ENCODE results near the gene KIF26A. TPM values are rescaled to one million over a fixed set of nuclear protein-coding genes. Genes with fewer than 3 reads are reported as not detected.

KIF26A gene
- total RNA-seq, 1 experiment from 2014 or later = not detected

- no peak for DNase-seq (ENCODE audit: low read depth)
- in situ Hi-C loops (cut with HindIII; ENCODE audit: low pct_unique_long_range_greater_than_20kb, low sequenced_read_pairs) = no loop called here
Observed at GRCh38 chr14:104110491-104111209, 27.7 kb upstream of the KIF26A start.

- in situ Hi-C loops (cut with HindIII; ENCODE audit: low pct_unique_long_range_greater_than_20kb, low sequenced_read_pairs) = no loop called here
- DNase-seq (ENCODE audit: low read depth) = no peak
Observed at GRCh38 chr14:104111301-104112112, 26.9 kb upstream of the KIF26A start.

GRCh38 chr14:104112113-104112505, 26.3 kb upstream of the KIF26A start:
- in situ Hi-C loops (cut with HindIII; ENCODE audit: low pct_unique_long_range_greater_than_20kb, low sequenced_read_pairs) = no loop called here
- no peak for DNase-seq (ENCODE audit: low read depth)

GRCh38 chr14:104112609-104113571, 25.5 kb upstream of the KIF26A start:
- in situ Hi-C loops (cut with HindIII; ENCODE audit: low pct_unique_long_range_greater_than_20kb, low sequenced_read_pairs) = no loop called here
- DNase-seq (ENCODE audit: low read depth) = no peak

- DNase-seq (ENCODE audit: low read depth) = no peak
- in situ Hi-C loops (cut with HindIII; ENCODE audit: low pct_unique_long_range_greater_than_20kb, low sequenced_read_pairs) = no loop called here
Observed at GRCh38 chr14:104113631-104114420, 24.6 kb upstream of the KIF26A start.

GRCh38 chr14:104114421-104115130, 23.8 kb upstream of the KIF26A start:
- DNase-seq (ENCODE audit: low read depth) = no peak
- in situ Hi-C loops (cut with HindIII; ENCODE audit: low pct_unique_long_range_greater_than_20kb, low sequenced_read_pairs) = no loop called here

GRCh38 chr14:104115131-104115600, 23.2 kb upstream of the KIF26A start:
- DNase-seq (ENCODE audit: low read depth) = no peak
- in situ Hi-C loops (cut with HindIII; ENCODE audit: low pct_unique_long_range_greater_than_20kb, low sequenced_read_pairs) = no loop called here

GRCh38 chr14:104115691-104116287, 22.6 kb upstream of the KIF26A start:
- DNase-seq (ENCODE audit: low read depth) = no peak
- in situ Hi-C loops (cut with HindIII; ENCODE audit: low pct_unique_long_range_greater_than_20kb, low sequenced_read_pairs) = no loop called here

GRCh38 chr14:104116288-104116755, 22.1 kb upstream of the KIF26A start:
- in situ Hi-C loops (cut with HindIII; ENCODE audit: low pct_unique_long_range_greater_than_20kb, low sequenced_read_pairs) = no loop called here
- DNase-seq (ENCODE audit: low read depth) = no peak

GRCh38 chr14:104116756-104117340, 21.5 kb upstream of the KIF26A start:
- no peak for DNase-seq (ENCODE audit: low read depth)
- in situ Hi-C loops (cut with HindIII; ENCODE audit: low pct_unique_long_range_greater_than_20kb, low sequenced_read_pairs) = no loop called here

- in situ Hi-C loops (cut with HindIII; ENCODE audit: low pct_unique_long_range_greater_than_20kb, low sequenced_read_pairs) = no loop called here
- no peak for DNase-seq (ENCODE audit: low read depth)
Observed at GRCh38 chr14:104117341-104118005, 20.9 kb upstream of the KIF26A start.

- DNase-seq (ENCODE audit: low read depth) = no peak
- in situ Hi-C loops (cut with HindIII; ENCODE audit: low pct_unique_long_range_greater_than_20kb, low sequenced_read_pairs) = no loop called here
Observed at GRCh38 chr14:104118006-104118844, 20.2 kb upstream of the KIF26A start.

GRCh38 chr14:104119119-104119487, 19.3 kb upstream of the KIF26A start:
- DNase-seq (ENCODE audit: low read depth) = no peak
- in situ Hi-C loops (cut with HindIII; ENCODE audit: low pct_unique_long_range_greater_than_20kb, low sequenced_read_pairs) = no loop called here

- no peak for DNase-seq (ENCODE audit: low read depth)
- in situ Hi-C loops (cut with HindIII; ENCODE audit: low pct_unique_long_range_greater_than_20kb, low sequenced_read_pairs) = no loop called here
Observed at GRCh38 chr14:104119488-104120251, 18.7 kb upstream of the KIF26A start.

Data from Caki2 (cell line).